SJSA1 (cell line): ENCODE measurements around the gene THBS4. TPM values are rescaled to one million over a fixed set of nuclear protein-coding genes. Genes with fewer than 3 reads are reported as not detected.
A peak's percentile ranks its signal among the peaks of the same experiment; 100 is the strongest.

Experiments
- DNase-seq, 2 experiments: peaks; one replicate each; pipeline ENCODE4 v3.0.0-alpha.2; 2015 to 2020; ENCODE audit warnings: low spot score in 2 of 2, low read depth in 1 of 2
- H3K27ac ChIP-seq: fragments of 250-450 bp; sonication (Bioruptor Pico); 2 replicates; pipeline ENCODE4 v1.5.1; 2020; ENCODE audit warnings: mild to moderate bottlenecking, moderate library complexity
- H3K27me3 ChIP-seq: fragments of 250-450 bp; sonication (Bioruptor Pico); replicated peaks from 2 replicates; pipeline ENCODE4 v1.5.1; 2020; ENCODE audit warnings: mild to moderate bottlenecking, moderate library complexity
- H3K36me3 ChIP-seq: fragments of 250-450 bp; sonication (Bioruptor Pico); 2 replicates; pipeline ENCODE4 v1.5.1; 2020; ENCODE audit warnings: mild to moderate bottlenecking
- H3K4me1 ChIP-seq: fragments of 250-450 bp; sonication (Bioruptor Pico); replicated peaks from 2 replicates; pipeline ENCODE4 v1.6.1; 2021; ENCODE audit warnings: mild to moderate bottlenecking
- H3K4me3 ChIP-seq: fragments of 250-450 bp; sonication (Bioruptor Pico); 2 replicates; pipeline ENCODE4 v1.5.1; 2020; ENCODE audit warnings: mild to moderate bottlenecking
- H3K9me3 ChIP-seq: fragments of 250-450 bp; sonication (Bioruptor Pico); replicated peaks from 2 replicates; pipeline ENCODE4 v1.5.1; 2020; ENCODE audit warnings: mild to moderate bottlenecking
- total RNA-seq: library from RNA; depleted of rRNA; stranded (reverse); fragments of >200 nt; shearing (Covaris generic); gene quantifications from 2 replicates; pipeline ENCODE4 v1.2.3, GENCODE V29; 2014; rRNA removed

Gene THBS4
- total RNA-seq, result 0.42 and 2.0 TPM in 2 replicates

GRCh38 chr5:80034962-80035821, at the start of gene THBS4:
Gene THBS4 (plus strand): TSS chr5:80035348. CDS start chr5:80035538, 190 bp downstream.
- Histone ChIP-seq H3K27me3 (peaks cover 45% of the 10 kb centered on the region), H3K27ac (no peak within 1 kb of the TSS), H3K36me3 (no peaks in the 10 kb centered on the region), H3K4me1 (no peaks in the 10 kb centered on the region), H3K9me3 (no peaks in the 10 kb centered on the region), H3K4me3 (no peak within 1 kb of the TSS)
- DNase-seq, result no peak

- no peak for DNase-seq
- no peaks in the 10 kb centered on the region for H3K9me3 ChIP-seq
- H3K4me1 ChIP-seq, result peaks cover under 1% of the 10 kb centered on the region; the same call in 1 of the 2 replicates
- H3K36me3 ChIP-seq, result peaks cover 58% of the 10 kb centered on the region
- H3K4me3 ChIP-seq, result no peak overlapping the region
- no peak overlapping the region for H3K27ac ChIP-seq
- no peaks in the 10 kb centered on the region for H3K27me3 ChIP-seq
Observed at GRCh38 chr5:79986260-79986659, 48.9 kb upstream of the THBS4 start.

GRCh38 chr5:79990205-79990597, 44.9 kb upstream of the THBS4 start:
- Histone ChIP-seq H3K4me1 (peaks cover 7% of the 10 kb centered on the region), H3K4me3 (peak overlapping the region; percentile 68), H3K27me3 (no peaks in the 10 kb centered on the region), H3K27ac (peak overlapping the region; percentile 57; the same call in 1 of the 2 replicates), H3K36me3 (peaks cover 25% of the 10 kb centered on the region), H3K9me3 (no peaks in the 10 kb centered on the region)
- DNase-seq, result no peak

DNA sequence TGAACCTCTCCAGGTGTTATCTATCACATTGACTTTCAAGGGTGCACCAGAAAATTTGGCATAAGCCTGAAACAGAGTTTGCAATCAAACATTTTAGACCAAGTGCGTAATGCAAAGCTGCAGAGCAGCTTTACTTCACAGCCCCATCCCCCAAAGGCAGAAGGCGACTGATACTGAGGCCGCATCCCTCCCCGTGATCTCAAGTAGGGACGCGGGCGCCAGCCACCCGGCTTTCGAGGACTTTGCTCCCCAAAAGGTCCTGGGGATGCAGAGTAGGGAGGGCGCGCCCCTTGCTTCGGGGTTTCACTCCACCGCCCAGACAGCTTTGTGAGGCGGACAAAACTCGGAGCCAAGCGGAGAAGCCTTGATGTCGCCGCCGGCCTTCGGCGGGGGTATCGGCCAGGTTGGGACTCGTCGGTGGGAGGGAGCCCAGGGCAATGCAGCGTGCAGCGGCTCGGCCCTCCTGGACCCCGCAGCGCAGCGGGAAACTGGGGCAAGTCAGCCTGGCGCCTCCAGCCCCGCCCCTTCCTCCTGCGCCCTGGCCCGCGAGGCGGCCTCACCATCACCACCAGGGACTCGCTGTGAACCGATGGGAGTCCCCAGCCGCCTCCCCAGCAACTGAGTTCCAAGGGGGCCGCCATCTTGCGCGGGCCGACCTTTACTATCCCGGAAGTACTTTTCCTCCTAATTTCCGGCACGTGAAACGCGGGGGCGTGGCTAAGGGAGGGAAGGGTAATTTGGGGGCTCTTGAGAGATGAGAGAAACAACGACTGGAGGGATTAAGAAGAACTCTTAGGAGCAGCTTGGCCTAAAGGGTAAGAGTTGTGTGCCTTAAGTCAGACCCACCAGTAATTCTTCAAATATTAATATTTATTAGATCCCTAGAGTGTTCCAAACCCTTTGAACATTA, 44.3 kb upstream of the THBS4 start, which contains the start of gene MTX3:
Gene MTX3, minus strand, starts transcription at position 665 of the 910 bp plus-strand sequence. Its CDS starts 24 bp downstream, at position 641.
- peaks cover 23% of the 10 kb centered on the region for H3K36me3 ChIP-seq

DNA sequence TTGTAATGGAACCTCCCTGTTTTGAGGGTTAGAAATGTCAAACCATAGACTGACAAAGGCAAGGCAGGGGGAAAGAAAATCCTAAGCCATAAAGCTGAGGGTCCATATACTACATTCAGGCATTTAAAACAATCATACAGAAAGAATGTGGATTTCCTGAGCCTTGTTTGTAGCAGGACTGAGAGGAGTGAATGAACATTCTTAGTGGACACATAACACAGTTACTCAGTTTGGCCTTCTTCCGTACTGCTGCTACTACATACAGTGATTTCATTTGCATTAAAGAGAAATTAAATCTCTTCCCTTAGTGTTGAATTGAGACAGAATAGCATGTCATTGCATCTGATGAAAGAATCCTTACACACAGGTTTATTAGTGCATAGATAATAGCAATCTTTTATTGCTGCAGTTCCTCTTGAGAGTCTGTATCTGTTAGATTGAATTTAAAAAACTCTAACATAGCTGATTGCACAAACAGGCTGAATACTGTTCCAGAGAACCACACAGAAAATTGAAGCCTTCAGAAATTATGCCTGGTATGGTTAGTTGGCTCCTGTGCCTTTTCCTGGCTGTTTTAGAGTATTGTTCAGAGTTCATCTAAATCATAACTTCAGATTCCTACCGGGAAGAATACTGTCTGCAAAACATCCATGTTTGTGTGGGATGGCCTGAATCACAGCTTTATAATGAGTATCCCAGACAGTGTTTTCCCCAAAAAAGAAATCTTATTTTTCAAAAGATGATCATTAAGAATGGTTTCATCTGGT, 42.1 kb upstream of the THBS4 start:
- no peak overlapping the region for H3K27ac ChIP-seq
- no peak for DNase-seq

More for the DNA sequence above, 44.3 kb upstream of the THBS4 start, which contains the start of gene MTX3:
- Histone ChIP-seq H3K27ac (peak within 1 kb of the TSS; percentile 57), H3K9me3 (no peaks in the 10 kb centered on the region), H3K27me3 (no peaks in the 10 kb centered on the region), H3K4me1 (peaks cover 7% of the 10 kb centered on the region), H3K4me3 (peak within 1 kb of the TSS; percentile 68)
- peak; percentile 82 to 90 for DNase-seq

DNA sequence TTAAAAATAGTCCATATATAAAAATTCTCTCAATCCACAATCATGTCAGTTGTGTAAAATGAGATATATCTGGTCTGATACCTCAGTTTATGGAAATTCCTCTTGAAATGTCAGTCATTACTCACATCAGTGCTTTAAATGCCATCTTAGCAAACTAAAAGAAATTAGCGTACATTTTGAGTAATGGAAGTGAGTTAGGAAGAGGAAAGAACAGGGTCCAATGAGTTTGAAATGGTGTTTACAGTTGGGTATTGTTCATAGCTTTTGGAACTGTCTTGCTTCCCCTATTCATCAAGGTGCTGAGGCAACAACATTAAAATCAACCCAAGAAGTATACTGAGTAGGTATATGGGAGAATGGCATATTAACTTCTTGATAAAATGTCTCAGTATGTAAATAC, 35.4 kb upstream of the THBS4 start:
- Histone ChIP-seq H3K4me3 (no peak overlapping the region), H3K27me3 (no peaks in the 10 kb centered on the region), H3K36me3 (no peaks in the 10 kb centered on the region), H3K4me1 (no peaks in the 10 kb centered on the region), H3K27ac (no peak overlapping the region), H3K9me3 (no peaks in the 10 kb centered on the region)
- no peak for DNase-seq

More for the DNA sequence above, 42.1 kb upstream of the THBS4 start:
- Histone ChIP-seq H3K9me3 (no peaks in the 10 kb centered on the region), H3K27me3 (no peaks in the 10 kb centered on the region), H3K4me1 (peaks cover 7% of the 10 kb centered on the region), H3K4me3 (no peak overlapping the region), H3K36me3 (peaks cover 6% of the 10 kb centered on the region)

- H3K27ac ChIP-seq, result no peak overlapping the region
- no peaks in the 10 kb centered on the region for H3K27me3 ChIP-seq
- H3K4me1 ChIP-seq, result no peaks in the 10 kb centered on the region
- H3K36me3 ChIP-seq, result no peaks in the 10 kb centered on the region
- H3K9me3 ChIP-seq, result no peaks in the 10 kb centered on the region
- H3K4me3 ChIP-seq, result no peak overlapping the region
- DNase-seq, result no peak
Observed at GRCh38 chr5:80002677-80003076, 32.5 kb upstream of the THBS4 start.

DNA sequence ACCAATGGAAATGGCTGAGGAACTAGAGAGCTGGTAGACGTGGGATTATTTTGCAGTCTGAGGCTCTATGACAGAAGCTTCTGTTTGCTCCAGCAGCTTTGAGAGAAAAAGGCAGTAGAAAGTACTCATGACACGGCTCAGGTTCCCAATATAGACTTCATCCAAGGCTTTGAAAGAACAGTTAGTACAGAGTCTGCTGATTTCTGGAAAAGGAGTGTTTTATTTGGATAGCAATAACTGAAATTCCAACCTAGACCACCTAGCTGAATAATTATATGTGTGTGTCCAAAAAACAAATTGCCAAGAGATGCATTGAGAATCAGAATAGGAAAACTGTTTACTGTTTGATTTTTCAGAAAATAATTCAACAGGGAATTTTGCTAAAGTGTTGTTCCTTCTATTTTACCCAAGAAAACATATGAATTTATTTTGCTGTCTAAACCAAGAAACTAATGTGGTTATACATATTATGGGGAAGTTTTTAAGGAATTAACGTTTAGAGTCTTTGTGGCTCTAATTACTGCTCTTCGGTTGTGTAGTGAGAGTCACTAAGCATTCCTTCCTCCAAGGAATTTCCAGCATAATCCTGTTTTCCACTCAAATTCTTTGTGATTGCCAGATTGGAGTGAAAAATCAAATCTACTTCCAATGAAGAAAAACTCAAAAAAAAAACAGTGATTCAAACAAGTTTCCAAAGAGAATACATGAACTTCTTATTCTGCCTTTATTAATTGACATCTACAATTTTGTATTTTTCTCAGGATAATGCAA, 26.0 kb upstream of the THBS4 start:
- Histone ChIP-seq H3K9me3 (no peaks in the 10 kb centered on the region), H3K27ac (no peak overlapping the region; the same call in 1 of the 2 replicates), H3K27me3 (no peaks in the 10 kb centered on the region), H3K4me1 (no peaks in the 10 kb centered on the region), H3K4me3 (no peak overlapping the region), H3K36me3 (no peaks in the 10 kb centered on the region)
- peak in 1 of 2 experiments; percentile 25 for DNase-seq

- no peak overlapping the region for H3K27ac ChIP-seq
- no peaks in the 10 kb centered on the region for H3K27me3 ChIP-seq
- no peaks in the 10 kb centered on the region for H3K36me3 ChIP-seq
- DNase-seq, result no peak
- no peaks in the 10 kb centered on the region for H3K4me1 ChIP-seq
- H3K4me3 ChIP-seq, result no peak overlapping the region
- no peaks in the 10 kb centered on the region for H3K9me3 ChIP-seq
Observed at GRCh38 chr5:80010754-80011392, 24.3 kb upstream of the THBS4 start.

DNA sequence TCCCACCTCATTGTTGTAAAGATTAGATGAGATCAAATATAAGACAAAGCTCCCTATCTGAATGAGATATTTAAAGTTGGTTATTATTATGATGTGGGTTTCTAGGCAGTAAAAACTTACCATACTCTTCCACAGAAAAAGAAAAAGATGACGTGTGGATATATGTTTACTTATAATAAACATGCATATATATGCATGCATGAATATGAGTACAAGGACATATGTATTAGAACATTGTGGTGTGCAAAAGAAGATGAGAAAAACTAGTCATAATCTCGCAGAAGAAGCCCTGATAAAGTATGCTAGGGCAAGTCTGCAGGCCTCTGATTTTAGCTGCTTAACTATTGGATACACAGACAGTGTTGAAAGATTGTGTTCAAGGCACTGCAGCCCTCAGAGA, 10.1 kb upstream of the THBS4 start:
- no peak overlapping the region for H3K4me3 ChIP-seq
- H3K27me3 ChIP-seq, result peaks cover 5% of the 10 kb centered on the region; the same call in 1 of the 2 replicates
- no peaks in the 10 kb centered on the region for H3K9me3 ChIP-seq
- no peaks in the 10 kb centered on the region for H3K4me1 ChIP-seq
- H3K27ac ChIP-seq, result no peak overlapping the region
- H3K36me3 ChIP-seq, result no peaks in the 10 kb centered on the region
- DNase-seq, result no peak

DNA sequence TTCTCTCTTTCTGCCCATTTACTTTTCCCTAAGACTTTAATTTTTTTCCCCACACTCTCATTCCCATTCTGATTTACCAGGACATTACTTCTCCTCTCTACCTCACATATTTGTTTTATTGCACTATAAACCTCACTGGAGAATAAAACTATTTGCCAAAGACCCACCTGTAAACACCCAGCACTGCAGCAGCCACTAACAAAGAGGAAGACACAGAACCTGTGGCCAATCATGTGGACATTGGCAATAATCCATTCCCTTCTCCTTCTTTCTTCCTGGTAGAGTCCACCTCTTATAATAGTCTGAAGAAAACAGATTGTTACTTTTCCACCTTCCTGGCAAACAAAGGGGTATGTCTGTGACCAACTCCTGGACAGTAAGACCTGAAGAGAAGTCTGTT, 8.3 kb upstream of the THBS4 start:
- no peak overlapping the region for H3K27ac ChIP-seq
- no peak overlapping the region for H3K4me3 ChIP-seq
- no peak for DNase-seq
- peaks cover 5% of the 10 kb centered on the region; the same call in 1 of the 2 replicates for H3K27me3 ChIP-seq
- no peaks in the 10 kb centered on the region for H3K36me3 ChIP-seq
- H3K4me1 ChIP-seq, result no peaks in the 10 kb centered on the region
- H3K9me3 ChIP-seq, result no peaks in the 10 kb centered on the region

DNA sequence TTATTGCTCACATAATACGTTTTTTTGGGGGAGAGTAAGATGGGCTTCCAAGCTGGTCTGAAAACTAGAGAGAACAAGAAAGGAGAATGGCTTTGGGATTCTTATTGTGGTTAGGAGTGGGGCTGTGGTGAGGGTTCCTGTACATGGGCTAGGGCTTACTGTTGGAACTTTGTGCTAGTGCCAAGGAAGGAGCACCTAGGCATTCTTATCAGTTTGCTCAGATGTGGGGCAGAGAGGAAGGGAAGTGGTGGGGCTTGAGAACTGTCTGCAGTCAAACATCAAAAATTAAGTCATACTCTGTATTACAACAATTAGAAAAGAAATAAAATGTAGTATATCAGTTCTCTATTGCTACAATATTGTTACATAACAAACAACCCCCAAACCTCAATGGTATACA, 4.0 kb upstream of the THBS4 start:
- no peaks in the 10 kb centered on the region for H3K4me1 ChIP-seq
- no peaks in the 10 kb centered on the region for H3K9me3 ChIP-seq
- H3K27ac ChIP-seq, result no peak overlapping the region
- DNase-seq, result no peak
- H3K36me3 ChIP-seq, result no peaks in the 10 kb centered on the region
- H3K4me3 ChIP-seq, result no peak overlapping the region
- peaks cover 28% of the 10 kb centered on the region for H3K27me3 ChIP-seq
